GM13977 (cell line): ENCODE measurements around the gene WDFY2.

ENCODE experiments used
- DNase-seq: peaks from one replicate; pipeline ENCODE4 v3.0.0; 2012; ENCODE audit warnings: low spot score
- in situ Hi-C: fragments of 300-500 bp; cut with MboI; formaldehyde crosslinking; loops from one replicate; pipeline ENCODE4 v1.12.0; 2022; ENCODE audit warnings: low sequenced_read_pairs, low pct_unique_long_range_greater_than_20kb, mixed read lengths, inconsistent platforms; ENCODE audit not compliant: unreplicated experiment
- TF ChIP-seq, protein P1 (sequence below): IDR thresholded peaks from 2 replicates; pipeline ENCODE4 v1.5.1; 2012; ENCODE audit warnings: mild to moderate bottlenecking, control low read depth; ENCODE audit not compliant: insufficient read depth; ENCODE audit errors: extremely low read depth, missing control alignments

Gene WDFY2

GRCh38 chr13:51768976-51769375 is 184.7 kb downstream of the WDFY2 start:
- no peak for DNase-seq
- TF ChIP-seq, protein P1, sequence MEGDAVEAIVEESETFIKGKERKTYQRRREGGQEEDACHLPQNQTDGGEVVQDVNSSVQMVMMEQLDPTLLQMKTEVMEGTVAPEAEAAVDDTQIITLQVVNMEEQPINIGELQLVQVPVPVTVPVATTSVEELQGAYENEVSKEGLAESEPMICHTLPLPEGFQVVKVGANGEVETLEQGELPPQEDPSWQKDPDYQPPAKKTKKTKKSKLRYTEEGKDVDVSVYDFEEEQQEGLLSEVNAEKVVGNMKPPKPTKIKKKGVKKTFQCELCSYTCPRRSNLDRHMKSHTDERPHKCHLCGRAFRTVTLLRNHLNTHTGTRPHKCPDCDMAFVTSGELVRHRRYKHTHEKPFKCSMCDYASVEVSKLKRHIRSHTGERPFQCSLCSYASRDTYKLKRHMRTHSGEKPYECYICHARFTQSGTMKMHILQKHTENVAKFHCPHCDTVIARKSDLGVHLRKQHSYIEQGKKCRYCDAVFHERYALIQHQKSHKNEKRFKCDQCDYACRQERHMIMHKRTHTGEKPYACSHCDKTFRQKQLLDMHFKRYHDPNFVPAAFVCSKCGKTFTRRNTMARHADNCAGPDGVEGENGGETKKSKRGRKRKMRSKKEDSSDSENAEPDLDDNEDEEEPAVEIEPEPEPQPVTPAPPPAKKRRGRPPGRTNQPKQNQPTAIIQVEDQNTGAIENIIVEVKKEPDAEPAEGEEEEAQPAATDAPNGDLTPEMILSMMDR = no peak
- in situ Hi-C loops = no loop called here

DNA sequence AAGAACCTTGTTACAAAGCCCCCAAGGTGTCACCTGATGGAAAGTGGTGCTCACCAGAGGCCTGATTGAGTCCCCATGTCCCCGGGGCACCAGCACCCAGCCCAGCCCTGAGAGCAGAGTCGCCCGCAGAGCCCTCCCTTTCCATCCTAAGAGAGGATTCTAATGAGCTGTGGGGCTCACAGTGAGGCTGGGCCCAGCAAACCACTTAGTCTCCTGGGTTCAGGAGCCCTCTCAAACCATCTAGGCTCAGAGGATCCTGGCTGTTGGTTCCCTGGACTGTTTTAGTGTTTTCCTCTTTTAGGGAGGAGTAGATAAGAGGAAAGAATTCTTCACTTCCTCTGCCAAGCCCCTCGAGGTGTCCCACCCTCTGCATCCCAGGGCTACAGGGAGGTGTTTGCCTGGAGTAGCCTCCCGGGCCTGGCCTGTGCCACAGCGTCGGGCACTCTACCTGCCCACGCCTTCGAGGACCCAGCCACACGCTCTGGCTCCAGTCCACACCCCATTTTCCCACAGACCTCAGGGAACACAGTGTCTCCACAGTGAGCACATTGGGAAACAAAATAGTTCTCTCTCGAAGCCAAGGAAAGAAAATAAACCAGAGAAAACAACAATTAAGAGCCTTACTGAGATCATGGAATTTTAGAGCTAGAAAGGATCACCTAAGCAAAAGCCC is 185.3 kb downstream of the WDFY2 start:
- DNase-seq = no peak
- in situ Hi-C loops = no loop called here
- TF ChIP-seq, protein P1 = no peak

GRCh38 chr13:51770160-51770559 is 185.9 kb downstream of the WDFY2 start:
- TF ChIP-seq, protein P1 = no peak
- DNase-seq = no peak
- in situ Hi-C loops = no loop called here

- DNase-seq = no peak
- in situ Hi-C loops = no loop called here
- TF ChIP-seq, protein P1 = no peak
Observed at GRCh38 chr13:51770681-51771417, 186.6 kb downstream of the WDFY2 start.

DNA sequence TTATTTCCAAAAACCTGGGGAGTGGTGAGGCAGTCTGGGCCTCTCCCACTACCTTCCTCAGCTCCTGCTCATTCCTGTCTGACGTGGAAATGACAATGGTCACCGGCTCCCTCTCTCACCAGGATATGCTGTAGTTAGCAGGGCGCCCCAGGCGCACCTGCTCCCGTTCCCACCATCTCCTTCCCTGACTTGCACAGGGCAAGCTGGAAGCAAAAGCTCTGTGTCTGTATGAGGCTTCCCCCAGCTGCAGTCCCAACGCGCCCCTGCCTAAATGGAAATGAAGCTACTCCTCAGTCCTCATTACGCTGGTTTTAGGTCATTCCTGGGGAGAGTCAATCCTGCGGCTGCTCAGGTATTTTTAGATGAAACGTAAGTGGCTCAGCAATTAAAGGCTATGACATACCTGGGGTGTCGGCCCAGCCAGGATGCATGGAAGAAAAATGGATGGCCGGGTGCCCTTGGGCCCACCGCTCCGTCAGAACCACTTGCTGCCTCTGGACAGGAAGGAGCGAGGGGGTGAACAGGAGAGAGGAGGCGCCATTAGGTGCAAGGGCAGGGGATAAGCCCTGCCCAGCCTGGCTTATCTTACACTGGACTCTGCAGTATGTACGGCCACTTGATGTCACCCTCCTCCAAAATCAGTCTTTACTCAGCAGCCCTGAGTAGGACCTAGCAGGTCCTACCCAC is 187.3 kb downstream of the WDFY2 start:
- in situ Hi-C loops = no loop called here
- TF ChIP-seq, protein P1 = no peak
- no peak for DNase-seq

DNA sequence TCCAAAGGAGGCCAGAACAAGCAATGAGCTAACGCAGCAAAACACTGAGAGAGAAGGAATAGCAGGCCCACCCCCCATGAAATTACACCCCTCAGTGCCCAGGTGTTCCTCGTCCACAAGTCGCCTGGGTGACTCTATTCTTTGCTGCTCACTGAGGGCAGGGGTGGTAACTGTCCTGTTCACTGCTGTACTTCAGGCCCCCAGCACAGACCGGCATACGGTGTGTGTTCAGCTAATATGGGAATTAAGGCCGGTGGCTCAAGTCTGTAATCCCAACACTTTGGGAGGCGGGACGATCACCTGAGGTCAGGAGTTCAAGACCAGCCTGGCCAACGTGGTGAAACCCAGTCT is 187.8 kb downstream of the WDFY2 start:
- in situ Hi-C loops = no loop called here
- TF ChIP-seq, protein P1 = no peak
- no peak for DNase-seq
